GM19099 (cell line): ENCODE measurements around the gene PDCD1.
A peak's percentile ranks its signal among the peaks of the same experiment; 100 is the strongest.

ENCODE experiments used
- POLR2A ChIP-seq: IDR thresholded peaks from 3 replicates; pipeline ENCODE4 v1.6.1; 2011; ENCODE audit warnings: low read depth; ENCODE audit not compliant: insufficient read length; ENCODE audit errors: extremely low read depth

The PDCD1 gene

GRCh38 chr2:241843321-241844065, 15.2 kb downstream of the PDCD1 start:
- no peak for TF ChIP-seq POLR2A

DNA sequence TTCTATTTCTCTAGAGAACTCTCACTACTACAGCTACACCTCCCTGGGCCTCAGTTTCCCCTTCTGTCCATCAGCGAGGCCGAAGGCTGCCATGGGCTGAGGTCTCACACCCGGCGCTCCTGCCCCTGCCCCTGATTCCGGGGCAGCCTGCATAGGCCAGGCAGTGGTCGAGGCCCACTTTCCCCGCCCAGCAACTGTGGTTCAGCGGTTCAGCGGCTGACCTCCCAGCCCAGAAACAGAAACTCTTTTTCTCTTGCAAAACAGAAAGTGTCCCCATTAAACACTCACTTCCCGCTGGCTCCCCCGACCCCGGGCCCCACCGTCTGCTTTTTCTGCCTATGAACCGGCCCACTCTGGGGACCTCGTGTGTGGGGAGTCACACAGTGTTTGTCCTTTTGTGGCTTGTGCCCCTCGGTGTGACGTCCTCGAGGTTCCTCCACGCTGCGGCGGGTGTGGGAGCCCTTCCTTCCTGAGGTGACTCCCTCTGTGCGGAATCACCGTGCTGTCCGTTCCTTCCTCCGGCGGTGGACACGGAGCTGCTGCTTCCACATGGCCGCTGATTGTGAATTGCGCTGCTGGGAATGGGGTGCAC, 16.0 kb downstream of the PDCD1 start:
- peak; percentile 50 for TF ChIP-seq POLR2A

DNA sequence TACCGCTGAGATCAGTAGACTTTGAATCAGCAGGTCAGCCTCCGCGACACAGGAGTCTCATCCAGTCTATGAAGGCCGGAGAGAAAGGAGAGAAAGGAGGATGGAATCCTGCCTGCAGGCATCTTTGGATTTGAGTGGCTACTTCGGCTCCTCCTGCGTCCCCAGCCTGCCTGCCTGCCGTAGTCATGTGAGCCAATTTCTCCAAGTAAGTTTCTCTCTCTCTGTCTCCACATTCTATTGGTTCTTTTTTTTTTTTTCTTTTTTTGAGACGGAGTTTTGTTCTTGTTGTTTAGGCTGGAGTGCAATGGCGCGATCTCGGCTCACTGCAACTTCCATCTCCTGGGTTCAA, 16.7 kb downstream of the PDCD1 start:
- no peak for TF ChIP-seq POLR2A

DNA sequence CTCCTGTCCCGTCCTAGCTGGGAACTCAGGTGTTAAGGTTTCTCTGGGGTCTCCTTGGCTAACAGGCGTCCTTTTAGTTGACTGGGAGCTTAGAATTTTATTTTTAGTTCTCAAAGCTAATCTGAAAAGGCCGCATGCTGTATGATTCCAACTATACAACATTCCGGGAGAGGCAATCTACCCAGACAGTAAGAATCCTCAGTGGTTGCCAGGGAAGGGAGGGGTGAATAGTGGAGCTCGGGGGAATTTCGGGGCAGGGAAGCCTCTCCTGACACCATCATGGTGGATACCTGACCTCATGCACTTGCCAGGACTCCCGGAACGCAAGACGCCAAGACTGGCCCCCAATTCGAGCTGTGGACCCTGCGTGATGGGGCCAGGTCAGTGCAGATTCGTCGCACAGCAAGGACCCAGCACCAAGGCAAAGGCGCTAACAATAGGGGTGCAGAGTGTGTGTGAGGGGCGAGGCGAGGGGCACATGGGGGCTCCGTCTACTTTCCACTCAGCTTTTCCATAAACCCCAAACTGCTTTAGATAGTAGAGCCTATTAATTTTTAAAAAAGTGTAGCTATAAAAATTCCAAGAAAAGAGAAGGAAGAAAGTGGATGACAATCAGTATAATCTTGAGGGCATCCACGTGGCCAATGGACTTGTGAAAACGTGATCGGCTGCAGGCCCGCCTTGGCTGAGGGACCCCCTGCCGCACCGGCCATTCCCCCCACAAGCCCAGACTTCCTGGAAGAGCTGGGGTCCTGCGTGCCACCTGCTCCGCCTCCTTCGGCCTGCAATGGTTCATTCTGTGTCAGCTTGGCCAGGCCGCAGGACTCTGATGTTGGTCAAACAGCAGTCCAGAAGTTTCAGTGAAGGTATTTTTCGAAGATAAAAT, 17.3 kb downstream of the PDCD1 start:
- no peak for TF ChIP-seq POLR2A

DNA sequence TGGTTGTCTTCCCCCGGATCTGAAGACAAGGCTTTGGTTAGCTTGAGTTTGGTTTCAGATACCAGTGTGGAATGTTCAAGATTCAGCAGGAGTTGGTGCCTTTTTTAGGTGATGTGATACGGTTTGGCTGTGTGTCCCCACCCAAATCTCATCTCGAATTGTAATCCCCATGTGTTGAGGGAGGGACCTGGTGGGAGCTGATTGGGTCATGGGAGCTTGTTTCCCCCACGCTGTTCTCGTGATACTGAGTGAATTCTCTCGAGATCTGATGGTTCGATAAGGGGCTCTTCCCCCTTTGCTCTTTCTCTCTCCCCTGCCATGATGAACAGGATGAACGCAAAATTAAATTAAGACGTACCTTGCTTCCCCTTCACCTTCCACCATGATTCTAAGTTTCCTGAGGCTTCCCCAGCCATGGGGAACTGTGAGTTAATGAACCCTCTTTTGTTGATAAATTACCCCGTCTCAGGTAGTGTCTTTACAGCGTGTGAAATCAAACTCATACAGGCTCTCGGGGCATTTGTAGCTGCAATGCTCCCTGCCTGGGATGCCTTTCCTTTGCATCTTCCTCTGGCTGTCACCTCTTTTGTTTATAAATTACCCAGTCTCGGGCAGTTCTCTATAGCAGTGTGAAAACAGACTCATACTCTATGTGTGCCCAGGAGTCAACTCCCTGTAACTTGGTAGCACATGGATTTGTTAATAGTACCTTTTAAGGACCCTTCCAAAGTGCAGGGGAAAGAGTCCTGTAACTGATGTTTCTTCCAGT, 21.3 kb downstream of the PDCD1 start:
- no peak for TF ChIP-seq POLR2A

- TF ChIP-seq POLR2A, result no peak
Observed at GRCh38 chr2:241836292-241836691, 22.4 kb downstream of the PDCD1 start.

DNA sequence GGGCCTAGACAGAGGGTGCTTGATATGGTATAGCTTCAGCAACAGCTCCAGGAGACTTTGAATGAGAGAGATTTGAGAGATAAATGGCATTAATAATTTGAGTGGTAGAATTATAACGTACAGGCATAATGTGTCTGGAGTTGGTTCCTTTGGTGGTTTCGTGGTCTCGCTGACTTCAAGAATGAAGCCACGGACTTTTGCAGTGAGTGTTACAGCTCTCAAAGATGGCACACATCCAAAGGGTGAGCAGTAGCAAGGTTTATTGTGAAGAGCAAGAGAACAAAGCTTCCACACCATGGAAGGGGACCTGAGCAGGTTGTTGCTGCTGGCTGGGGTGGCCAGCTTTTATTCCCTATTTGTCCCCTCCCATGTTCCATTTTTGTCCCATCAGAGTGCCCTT, 23.1 kb downstream of the PDCD1 start:
- no peak for TF ChIP-seq POLR2A

DNA sequence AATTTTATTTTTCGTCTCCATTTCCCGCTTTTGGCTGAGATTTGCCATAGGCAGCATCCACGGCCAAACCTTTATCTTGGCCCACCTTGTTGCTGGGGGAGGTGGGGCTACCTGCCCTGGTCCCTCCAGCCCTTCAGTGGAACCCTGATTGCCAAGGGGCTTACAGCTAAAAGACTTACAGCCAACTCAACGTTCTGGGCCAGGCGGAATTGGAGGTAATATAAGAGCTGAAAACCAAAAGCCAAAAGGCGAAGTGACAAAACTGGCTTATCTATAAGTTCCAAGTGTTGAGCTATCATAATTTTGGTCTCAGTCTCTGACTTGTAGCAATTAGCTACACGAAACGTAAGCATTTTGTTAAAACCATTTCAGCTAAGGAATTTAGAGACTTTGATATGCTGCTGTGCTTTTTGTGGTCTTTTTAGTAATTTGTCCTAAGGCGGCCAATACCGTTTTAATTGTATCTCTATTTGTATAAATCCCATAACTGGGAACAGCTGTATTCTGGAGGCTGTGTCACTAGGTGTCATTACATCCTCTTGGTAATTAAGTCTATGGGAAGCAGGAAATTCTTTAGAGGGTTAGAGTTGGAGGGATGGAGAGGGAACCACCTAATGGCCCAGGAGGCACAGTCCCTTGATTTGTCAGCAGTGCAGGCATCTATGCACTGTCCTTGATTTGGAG, 24.0 kb downstream of the PDCD1 start:
- TF ChIP-seq POLR2A, result no peak

DNA sequence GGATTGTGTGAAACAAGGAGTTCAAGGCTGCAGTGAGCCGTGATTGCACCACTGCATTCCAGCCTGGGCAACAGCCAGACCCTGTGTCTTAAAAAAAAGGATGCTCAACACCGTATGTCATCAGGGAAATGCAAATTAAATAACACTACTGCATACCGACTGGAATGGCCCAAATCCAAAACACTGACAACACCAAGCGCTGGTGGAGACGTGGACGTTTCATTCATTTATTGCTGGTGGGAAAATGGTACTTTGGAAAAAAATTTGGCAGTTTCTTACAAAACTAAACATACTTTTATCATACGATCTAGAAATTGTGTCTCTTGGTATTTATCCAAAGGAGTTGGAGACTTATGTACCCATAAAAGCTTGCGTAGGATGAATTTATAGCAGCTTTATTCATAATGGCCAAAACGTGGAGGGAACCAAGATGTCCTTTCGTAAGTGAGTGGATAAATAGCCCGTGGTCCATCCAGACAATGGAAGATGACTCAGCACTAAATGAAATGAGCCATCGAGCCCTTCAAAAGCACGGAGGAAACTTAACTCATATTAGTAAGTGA, 25.5 kb downstream of the PDCD1 start:
- no peak for TF ChIP-seq POLR2A

DNA sequence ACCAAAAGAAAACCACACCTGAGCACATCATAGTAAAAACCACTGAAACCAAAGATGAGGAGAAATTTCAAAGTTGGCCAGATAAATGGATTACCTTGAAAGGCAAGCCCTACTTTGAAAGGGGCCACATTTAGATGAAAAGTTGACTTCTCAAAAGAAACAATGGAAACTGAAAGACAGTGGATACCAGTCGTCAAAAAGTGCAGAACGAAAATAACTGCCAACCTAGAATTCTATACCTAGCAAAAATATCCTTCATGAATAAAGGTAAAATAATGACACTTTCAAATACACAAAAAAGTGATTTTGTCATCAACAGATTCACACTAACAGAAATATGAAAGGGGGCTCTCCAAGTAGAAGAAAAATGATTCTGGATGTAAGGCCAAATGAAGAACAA, 31.3 kb downstream of the PDCD1 start:
- no peak for TF ChIP-seq POLR2A

DNA sequence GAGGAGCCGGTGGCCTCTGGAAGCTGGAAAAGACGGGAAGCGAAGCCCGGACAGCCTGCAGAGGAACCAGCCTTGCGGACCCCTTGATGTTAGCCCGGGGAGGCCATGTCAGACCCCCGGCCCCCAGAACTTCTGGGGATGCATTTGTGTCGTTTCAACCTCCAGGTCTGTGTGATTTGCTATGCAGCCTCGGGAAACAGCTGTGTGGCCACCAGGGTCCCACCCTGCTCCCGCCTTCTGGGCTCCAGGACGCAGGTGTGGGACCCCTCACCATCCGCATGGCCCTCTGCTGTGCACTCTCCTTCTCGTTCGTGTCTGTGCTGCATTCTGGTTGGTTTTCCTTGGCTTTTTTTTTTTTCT, 36.5 kb downstream of the PDCD1 start:
- TF ChIP-seq POLR2A, result no peak

DNA sequence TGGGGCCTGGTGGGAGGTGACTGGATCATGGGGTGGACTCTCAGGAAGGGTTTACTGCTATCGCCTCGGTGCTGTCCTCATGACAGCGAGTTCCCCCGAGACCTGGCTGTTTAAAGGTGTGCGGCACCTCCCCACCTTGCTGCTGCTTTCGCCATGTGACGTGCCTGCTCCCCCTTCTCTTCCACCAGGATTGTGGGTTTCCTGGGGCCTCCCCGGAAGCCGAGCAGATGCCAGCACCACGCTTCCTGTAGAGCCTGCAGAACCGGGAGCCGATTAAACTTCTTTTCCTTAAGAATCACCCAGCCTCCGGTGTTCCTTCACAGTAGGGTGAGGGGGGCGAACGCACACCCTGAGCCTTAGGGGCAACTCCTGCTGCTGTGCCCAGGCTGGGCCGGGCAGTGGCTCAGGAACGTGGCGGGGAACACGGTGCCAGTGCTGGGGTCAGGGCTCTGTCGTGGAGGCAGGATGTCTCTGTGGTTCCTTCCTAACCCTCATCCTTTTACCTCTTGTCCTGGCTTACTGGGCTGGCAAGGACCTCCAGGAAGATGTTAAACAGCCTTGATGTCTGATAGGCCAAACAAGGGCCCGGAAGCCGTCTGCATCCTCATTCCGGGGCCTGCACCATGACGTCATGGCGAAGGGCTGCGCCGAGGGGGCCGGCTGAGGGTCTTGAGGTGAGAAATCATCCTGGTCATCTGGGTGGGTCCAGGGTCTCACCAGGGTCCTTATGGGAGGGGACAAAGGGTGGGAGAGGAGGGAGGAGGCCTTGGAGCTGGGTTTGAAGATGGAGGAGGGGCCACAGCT, 37.0 kb downstream of the PDCD1 start:
- no peak for TF ChIP-seq POLR2A

GRCh38 chr2:241820625-241821384, 37.9 kb downstream of the PDCD1 start:
- TF ChIP-seq POLR2A, result no peak
